Measurements from ENCODE around the gene OSCP1.

GRCh38 chr1:36497207-36497606 is 47.0 kb upstream of the OSCP1 start:
- TF ChIP-seq CTCF (IDR thresholded peaks at IDR 0.05), result no peak
- TF ChIP-seq POLR2A (IDR thresholded peaks at IDR 0.05; ENCODE audit: low read depth), result no peak

Measured in esophagus muscularis mucosa (tissue), 3 donors.